HG02623 (cell line): ENCODE data around the gene MPPED2.

ENCODE experiments used
- ATAC-seq: cut with Tn5 transposase; IDR thresholded peaks from one replicate; pipeline ENCODE4 v1.9.1; 2021; ENCODE audit warnings: moderate library complexity; ENCODE audit not compliant: unreplicated experiment

MPPED2 gene

DNA sequence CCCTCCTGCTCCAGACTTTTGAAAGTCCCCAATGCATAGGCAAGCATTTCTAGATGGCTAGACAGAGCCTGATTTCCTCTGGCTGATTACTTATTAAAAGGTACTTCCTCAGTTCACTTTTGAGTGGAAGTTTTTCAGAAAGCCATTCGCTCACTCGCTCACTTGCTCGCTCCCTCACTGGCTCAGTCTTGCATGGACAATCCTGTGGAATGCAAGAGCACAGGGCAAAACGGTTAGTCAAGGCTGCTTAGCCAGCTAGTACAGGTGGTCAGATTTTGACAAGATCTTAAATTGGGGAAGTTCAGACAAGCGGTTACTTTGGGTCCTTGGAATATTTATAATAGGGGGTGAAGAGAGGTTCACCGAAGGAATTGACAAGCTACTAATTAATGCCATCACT is 162.3 kb downstream of the MPPED2 start:
- ATAC-seq, result no peak

- no peak for ATAC-seq
Observed at GRCh38 chr11:30423279-30423648, 162.9 kb downstream of the MPPED2 start.

DNA sequence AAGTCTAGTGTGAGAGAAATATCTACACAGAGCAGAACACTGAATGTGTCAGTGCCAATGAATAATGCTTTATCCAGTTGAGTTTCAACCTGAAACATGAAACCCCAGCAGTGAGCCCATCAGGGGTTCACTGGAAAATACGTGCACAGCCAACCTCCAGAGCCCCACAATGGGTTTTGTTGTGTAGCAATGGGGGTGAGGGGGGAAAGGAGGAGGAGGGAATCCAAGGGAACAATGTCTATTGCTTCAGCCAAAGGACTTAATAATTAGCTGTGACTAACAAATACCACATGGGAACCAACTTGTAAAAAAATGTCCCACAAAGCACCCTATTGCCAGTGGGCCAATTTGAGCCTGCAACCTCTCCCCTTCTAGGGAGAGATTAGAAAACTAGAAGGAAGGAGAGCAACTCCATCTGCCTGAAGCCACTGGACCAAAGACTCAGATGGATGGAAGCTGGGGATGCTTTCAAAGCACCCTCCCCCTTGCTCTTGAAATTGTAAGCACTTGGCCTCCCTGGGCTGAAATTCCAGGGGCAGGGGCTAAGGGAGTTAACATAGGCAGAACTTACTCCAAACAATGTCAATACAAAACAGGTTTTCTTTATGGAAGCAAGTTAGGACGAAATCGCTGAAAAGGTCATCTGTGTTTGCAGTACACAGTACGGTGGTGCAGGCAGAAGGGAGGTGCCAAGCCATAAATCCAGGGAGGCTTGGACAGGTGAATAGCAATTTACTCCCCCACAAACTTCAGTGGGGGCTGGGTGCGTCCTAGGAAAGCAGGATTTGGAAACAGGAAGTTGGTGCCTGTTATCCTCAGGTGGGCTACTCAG is 163.5 kb downstream of the MPPED2 start:
- no peak for ATAC-seq

DNA sequence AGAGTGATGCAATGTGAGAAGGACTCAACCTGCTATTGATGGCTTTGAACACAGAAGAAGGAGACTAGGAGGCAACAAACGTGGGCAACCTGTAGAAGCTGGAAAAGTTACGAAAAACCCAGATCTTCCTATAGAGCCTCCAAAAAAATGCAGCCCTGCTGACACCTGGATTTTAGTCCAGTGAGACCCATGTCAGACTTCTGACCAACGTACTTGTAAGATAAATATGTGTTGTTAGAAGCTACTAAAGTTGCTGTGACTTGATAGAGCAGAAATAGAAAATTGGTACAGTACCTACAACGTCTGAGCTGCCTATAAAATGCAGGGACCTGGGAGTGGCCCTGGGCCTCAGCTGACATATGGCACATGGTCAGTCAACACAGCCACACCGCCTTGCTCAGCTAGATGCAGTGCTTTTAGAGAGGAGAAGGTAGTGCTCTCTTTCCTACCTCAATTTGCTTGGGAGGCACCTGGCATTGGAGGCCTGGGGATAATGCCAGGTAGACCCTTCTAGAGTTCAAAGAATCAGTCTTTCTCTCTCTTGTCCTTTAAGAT is 165.8 kb downstream of the MPPED2 start:
- ATAC-seq, result no peak

DNA sequence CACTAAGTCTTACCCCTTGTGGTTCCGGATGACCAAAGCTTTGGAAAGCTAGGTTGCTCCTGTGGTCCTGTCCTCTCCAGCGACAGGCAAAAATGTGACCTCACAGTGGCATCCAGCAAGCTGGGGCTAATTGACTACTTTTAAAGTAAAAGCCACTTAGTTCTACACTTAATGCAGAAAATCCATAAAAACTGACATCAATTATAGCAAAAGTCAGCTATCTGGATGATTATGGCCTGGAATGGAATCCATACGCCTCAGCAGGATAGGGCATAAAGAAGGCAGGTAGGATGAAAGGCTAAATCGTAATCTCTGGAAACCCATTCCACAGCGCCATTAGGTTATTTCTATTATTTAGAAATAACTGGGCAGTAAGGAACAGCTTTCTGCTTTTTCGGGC is 171.3 kb downstream of the MPPED2 start:
- no peak for ATAC-seq

- no peak for ATAC-seq
Observed at GRCh38 chr11:30414244-30414643, 171.9 kb downstream of the MPPED2 start.

GRCh38 chr11:30412509-30412908 is 173.6 kb downstream of the MPPED2 start:
- no peak for ATAC-seq

GRCh38 chr11:30411383-30411782 is 174.8 kb downstream of the MPPED2 start:
- ATAC-seq, result no peak

GRCh38 chr11:30406978-30407762 is 179.0 kb downstream of the MPPED2 start:
- ATAC-seq, result no peak

DNA sequence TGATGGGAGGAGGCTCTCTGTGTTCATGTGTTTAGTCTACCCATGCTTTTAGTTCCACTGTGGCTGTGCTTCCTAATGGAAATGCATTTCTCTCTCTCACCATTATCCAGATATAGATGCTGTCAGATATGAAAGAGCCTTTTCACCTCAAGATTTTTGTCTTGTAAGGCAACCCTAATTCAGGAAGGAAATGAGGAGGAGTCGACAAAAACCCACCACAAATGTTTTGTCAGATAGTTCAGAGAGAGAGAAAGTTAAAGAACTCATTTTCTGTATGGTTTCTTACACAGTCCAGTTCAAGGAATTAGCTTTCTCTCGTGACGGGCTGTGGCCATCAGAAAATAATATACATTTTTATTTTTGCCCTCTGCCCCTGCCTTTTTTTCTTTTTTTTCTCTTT is 180.8 kb downstream of the MPPED2 start:
- ATAC-seq, result no peak

- no peak for ATAC-seq
Observed at GRCh38 chr11:30404136-30404535, 182.0 kb downstream of the MPPED2 start.

DNA sequence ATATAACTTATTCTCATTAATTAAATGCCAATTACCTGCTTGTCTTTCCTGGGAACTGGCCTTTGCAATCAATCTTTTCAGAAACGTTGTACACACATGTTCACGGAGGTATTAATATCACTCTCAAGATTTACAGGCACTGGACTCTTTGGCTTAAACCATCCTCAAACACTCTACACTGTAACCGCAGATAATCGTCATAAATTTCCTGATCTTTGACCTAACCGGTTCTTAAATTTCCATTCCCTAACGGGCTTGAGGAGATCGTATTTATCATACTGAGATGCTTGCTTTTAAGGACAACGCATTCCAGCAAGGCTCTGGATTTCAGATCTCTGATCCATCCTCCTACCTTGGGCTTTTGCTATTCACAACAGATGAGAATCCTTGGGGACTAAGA is 190.4 kb downstream of the MPPED2 start:
- ATAC-seq, result no peak

DNA sequence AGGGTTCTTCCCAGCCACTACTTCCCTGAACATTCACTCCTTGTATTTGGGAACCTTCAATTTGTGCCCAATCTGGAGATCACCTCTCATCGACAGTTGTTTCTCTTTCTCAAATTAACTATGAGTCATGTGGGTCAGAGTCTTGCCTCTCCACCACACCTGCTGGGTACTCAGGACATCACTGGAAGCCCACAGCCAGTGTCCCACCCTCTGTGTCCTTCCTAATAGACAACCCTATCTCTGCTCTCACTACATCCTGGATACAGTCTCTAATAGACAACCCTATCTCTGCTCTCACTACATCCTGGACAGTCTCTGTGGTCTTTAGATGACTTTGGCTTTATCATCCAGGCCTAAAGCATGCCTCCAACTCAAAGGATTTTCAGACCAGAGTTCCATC is 193.1 kb downstream of the MPPED2 start:
- no peak for ATAC-seq

GRCh38 chr11:30392221-30392784 is 193.8 kb downstream of the MPPED2 start:
- no peak for ATAC-seq

- ATAC-seq, result no peak
Observed at GRCh38 chr11:30388957-30389356, 197.2 kb downstream of the MPPED2 start.

DNA sequence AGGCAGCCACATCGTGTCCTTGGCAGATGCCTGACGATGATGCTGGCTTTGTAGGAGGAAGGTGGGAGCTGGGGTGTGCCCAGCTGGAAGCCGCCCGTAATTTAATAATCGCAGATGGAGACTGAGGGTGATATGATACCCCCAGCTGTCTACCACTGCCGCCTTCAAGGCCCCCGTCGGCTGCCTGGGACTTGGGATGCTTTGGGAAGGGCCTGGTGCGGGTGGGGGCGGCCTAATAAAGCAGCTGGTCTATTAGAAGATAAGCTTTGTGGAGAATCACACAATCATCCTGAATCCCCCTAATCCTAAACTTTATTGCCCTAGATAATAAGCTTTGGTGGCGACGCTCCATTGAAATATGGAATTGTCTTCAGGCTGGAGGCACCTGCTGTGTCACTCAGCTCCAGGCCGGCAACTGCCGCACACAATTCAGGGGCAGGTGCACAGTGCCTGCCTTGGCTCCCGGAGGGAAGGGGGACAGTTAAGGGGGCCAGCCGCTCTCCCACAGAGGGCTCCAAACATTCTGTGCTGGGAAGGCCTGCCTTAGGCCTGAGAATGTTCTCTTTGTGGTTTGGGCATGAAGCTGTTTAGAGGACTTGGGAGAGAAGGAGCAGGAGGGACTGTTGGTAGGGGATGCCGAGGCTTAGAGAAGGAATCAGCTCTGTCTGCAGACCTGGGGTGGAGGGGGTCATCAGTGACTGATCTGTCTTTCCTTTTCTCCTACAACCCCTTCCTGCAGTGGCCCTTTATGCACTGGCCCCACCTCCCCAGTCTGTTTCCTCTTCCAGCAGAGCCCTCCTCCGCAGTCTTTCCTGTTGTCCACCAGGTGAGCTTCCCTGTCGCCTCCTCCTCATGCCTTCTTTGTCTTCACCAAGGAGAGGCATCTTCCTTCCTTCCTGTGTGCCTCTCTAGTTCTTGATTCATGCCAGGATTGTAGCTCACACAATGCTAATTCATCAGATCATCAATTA is 198.0 kb downstream of the MPPED2 start:
- ATAC-seq, result no peak

- no peak for ATAC-seq
Observed at GRCh38 chr11:30381879-30382278, 204.3 kb downstream of the MPPED2 start.

DNA sequence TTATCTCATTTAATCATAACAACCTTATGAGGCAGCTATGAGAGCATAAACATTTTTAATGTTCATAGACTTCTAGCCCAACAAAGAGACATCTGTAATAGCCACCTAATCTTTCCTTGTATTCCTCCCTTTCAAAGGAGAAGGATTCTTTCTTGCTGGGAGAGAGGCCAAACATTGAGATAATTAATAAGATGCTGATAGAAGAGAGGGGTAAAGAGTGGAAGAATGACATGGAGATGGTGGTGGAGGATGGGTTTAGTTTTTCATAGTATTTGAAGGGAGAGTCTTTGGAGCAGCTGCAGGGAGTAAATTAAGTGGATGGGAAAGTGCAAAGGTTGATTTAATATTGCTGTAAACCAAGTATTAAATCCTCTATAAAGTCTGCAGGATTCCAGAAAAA is 205.3 kb downstream of the MPPED2 start:
- ATAC-seq, result no peak

DNA sequence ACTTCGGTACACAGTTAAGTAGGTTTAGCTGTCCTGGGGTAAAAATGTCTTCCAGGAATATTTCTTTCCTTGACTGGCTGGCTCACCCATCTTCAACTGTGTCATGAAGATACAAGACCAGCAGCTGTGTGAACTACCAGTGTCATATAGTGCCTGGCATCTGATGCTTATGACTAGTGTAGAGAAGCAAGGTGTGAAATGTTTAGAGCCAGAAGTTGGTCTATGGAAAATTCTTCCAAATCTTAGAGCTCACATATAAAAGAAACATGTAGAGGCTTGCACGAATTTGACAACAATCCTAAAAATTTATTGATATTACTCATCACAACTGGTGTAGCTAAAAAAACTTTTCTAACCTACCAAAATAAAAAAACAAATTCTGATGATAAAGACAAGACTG is 208.8 kb downstream of the MPPED2 start:
- ATAC-seq, result no peak

DNA sequence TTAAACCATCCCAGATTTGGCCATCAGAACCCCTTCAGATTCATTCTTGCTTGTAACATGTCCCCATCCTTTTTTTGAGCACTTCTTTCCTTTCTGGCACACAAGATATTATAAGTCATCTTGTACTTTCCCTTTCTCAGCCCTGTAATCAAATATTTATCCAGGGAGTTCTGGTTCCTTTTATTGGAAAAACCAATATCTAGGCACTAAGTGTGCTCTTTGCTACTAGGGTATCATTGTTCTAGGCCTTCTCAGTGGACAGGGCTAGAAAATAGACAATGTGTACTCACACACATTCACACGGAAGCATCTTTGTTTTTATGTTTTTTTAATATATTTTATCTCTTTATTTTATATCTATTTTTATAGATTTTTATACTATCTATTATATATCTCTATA is 216.0 kb downstream of the MPPED2 start:
- no peak for ATAC-seq

DNA sequence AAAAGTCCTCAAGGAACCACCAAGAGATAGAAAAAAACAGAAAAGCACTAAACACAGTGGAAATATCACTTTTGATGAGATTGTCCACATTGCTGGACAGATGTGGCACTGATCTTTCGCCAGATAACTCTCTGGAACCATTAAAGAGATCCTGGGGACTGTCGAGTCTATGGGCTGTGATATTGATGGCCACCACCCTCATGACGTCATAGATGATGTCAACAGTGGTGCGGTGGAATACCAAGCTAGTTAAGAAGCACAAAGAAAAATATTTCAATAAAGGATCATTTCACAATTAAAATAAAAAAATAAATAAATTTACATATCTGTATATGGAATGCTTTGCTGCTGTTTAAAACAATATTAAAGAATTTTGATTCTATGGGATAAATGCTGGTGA is 217.8 kb downstream of the MPPED2 start:
- ATAC-seq, result no peak
